Middle frontal gyrus (tissue), 1 donor: ENCODE measurements around the gene FHIT.

Source experiments
- DNase-seq: peaks from one replicate; pipeline ENCODE4 v3.0.0-alpha.2; 2015; ENCODE audit warnings: low spot score; ENCODE audit errors: extremely low spot score

Gene FHIT

DNA sequence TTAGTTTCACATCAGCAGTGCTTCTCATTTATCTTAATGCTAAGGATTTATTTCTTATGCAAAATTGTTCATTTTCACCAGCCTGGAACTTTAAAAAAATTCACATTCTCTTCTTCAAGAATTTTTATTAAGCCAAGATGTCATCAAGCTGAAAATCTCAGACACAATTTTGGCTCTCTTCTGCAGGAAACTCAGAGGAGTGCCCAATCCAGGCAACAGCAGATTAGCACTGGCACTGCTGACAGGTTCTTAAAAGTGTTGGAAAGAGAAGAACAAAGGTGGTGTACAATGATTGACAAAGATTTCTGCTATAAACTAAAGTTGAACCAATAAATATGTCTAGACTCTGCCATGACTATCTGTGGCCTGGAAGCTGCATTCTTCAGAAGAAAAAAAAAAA is 479.5 kb downstream of the FHIT start:
- DNase-seq, result no peak

DNA sequence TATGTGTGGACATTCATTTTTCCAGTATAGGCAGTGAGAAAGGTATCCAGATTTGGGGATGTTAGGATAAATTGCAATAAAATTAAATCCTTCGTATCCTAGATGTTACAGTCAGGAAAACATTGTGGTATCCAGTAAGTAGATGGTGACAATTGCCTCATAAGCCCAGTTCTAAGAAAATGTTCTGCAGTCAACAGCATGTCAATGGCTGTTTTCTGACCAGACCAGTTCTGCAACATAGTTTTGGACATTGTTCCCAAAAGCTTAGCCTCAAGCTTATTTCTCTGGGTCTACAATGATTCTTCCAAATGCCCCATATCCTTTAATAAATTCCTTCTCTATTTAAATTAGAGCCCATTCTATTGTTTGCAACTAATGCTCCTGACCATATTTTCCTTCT is 480.7 kb downstream of the FHIT start:
- no peak for DNase-seq

DNA sequence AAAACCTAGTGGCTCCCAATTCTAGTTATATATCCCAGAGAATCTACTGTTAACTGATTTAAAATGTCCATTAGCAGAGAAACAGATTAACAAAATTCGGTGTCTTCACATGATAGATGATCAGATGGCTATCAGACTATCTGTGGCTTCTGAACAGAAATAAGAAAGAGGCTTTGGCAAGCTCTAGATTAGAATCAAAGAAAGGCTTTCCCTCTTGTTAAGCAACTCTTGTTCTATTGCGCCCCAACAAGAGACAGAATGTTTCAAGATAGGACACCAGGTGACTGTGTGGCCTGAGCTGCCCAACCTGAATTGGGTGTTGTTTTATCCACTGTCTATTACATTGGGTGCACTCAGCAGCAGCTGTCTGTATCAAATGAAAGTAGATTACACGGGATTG is 483.7 kb downstream of the FHIT start:
- DNase-seq, result no peak

DNA sequence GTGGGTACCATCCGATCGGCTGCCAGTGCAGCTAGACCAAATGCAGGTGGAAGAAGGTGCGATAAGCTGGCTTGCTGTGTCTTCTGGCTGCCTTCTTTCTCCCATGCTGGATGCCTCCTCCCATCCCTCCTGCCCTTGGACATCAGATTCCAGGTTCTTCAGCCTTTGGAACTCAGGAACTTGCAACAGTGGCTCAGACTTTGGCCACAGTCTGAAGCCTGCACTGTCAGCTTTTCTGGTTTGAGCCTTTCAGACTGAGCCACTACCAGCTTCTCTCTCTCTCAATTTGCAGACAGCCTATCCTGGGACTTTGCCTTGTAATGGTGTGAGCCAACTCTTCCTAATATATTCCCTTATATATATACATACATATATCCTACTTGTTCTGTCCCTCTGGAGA is 485.5 kb downstream of the FHIT start:
- DNase-seq, result no peak

DNA sequence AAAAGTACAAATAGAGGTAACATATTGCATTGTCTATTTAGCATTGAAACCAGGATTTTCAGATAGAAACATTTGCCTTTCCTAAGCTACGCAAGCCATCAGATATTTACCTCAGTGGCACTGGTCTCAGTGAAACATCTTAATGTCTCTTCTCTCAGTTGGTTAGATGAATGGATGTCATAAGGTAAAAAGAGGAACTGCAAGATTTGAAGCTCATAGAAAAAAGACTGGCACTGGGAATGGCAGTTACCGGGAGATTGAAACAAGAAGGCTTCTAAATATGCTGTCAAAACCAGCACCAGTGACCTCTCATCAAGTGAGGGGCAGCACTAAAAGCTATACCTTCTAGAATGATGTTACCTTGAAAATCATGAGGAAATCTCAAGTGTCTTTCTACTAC is 486.4 kb downstream of the FHIT start:
- DNase-seq, result no peak

DNA sequence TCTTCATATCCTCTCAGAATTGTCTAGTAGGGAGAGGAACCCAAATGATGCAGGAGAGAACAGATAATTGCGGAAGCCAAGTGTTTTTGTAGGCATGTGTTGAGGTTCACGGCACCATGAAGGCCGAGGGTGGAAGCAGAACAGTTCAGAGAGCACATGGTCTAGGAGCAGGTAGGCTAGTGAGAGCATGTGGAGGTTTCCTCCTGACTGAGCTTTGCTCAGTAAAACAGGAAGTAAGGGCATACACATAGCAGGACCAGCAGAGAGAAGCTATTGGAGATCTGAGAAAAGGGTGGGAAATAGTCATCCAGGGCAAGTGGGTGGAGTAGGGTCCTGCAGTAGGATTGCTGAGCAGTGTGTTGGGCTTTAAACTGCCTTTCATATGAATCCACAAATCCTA is 491.1 kb downstream of the FHIT start:
- DNase-seq, result no peak

DNA sequence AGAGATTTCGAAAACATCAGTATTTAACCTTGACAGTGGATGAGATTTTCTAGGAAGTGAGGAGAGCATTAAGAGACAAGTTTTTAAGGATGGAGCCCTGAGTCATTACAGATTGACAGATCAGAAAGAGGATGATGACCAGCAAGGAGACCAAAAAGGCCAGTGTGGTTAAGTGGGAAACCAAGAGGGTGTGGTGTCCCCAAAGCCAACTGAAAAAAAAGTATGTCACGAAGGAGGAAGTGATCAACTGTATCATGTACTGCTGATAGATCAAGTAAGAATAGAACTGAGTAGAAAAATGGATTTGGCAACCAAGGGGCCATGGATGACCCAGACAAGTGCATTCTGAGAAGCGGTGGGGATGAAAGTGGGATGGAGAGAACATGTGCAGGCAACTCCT is 491.8 kb downstream of the FHIT start:
- no peak for DNase-seq

DNA sequence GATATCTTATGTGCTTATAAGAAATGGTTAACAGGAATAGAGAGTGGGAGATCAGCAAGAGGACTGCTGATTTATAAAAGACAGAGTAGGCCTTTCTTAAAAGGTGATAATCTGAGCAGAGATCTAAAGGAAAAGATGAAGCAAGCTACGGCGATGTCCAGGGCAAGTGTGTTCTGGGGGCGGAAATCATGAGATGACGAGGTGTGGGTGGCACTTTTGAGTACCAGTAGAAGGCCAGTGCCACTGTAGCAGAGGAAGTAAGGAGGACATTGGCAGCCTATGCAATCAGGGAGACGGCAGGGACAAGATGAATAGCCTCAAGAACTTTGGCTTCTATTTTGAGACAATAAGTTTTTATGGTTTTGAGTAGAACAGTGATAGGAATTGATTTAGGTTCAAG is 492.4 kb downstream of the FHIT start:
- DNase-seq, result no peak

DNA sequence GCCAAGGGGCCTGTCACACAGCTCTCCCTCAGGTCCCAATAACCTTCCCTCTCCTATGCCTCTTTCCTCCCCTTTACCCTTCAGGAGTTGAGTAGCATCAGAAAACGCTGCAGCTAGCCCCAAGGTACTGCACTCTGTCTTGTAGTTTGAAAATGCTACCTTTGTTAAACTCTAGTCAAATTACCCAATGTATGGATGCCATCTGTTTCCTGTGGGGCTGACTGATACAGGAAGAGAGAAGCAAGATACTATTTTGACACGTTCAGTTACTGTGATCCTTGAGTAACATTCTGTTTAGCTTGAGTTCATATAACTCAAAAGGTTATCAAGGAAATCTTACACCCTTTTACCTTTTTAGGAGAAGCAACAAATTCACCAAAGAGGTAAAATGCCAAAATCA is 493.1 kb downstream of the FHIT start:
- DNase-seq, result no peak

DNA sequence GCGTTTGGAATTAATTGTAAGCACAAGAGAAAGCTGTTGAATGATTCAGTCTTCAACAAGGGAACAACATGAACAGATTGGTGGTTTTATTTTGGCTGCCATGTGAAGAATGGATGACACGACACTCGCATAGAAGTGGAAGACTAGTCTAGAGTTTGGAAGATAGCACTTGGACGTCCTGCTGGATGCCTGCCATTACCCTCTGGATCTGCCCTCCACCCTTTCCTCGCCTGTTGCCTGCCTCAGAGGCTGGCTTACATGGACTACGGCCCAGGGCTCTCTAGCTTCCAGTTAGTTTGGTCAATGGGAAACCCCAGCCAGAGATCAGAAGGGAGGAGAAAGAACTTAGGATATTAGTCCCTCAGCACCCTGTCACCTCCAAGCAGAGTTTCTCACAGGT is 493.5 kb downstream of the FHIT start:
- no peak for DNase-seq

DNA sequence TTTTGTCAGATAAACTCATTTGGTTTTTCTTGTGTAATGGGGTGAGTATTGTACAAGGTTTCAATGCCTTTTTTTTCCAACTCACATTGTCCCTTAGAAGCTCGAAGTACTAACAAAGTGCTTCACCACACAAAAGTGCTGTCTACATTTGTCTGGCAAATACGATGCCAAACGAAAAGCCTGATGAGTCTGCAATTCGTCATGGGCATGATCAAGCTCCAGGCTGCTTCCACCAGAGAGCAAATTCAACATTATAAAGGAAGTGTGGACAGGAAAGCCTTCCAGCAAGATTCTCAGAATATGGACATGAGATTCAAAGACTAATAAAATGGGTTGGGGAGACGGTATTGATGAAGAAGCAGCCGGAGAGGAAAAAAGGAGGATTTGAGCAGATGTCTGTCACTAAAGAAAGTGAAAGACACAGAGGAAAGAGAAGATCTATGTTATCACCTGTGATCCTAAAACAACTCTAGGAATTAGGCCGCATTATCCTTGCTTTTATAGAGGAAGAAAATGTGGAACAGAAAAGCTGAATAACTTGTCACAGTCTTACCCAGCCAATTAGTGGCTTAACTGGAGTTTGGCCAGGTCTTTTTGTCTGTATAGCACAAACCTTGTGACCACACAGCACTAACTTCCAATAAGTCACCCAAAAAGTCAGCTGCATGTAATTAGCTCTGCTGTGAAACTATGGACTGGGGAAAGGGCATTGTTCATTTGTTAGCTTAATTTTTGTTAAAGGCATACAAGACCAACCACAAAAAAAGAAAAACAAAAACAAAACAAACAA is 494.8 kb downstream of the FHIT start:
- DNase-seq, result no peak

DNA sequence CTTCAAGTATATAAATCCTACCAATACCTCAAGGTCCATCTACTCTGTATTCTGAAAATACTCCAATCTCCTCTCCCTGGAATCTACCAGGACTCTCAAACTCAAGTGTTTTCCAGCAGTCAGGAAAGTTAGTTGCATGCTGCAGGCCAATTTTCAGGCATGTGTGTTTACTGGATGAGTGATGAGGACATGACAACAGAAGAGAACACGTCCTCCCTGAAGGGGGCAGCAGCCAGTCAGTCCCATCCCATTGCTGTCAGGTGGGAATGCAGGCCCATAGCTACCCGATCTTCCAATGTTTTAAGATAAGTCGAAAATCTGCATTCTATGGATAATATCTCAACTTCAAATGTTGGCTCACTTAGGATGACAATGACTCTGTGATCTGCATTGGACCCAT is 496.2 kb downstream of the FHIT start:
- DNase-seq, result no peak

DNA sequence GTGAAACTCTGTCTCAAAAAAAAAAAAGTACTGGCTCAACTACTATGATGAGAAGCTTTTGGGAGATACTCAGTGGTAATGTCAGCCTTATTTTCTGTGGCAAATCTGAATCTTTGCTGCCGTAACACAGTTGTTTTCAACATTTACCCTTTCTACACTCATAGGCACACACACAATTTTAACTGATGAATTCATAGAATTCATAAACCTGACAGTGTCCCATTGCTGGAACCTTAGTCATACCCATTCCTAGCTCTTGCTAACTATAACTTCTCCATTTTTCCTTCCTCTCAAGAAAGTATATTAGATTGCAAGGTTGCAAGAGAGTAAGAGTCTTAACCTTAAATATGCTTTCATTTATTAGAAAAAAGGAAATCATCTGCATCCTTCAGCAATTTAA is 496.6 kb downstream of the FHIT start:
- DNase-seq, result no peak

DNA sequence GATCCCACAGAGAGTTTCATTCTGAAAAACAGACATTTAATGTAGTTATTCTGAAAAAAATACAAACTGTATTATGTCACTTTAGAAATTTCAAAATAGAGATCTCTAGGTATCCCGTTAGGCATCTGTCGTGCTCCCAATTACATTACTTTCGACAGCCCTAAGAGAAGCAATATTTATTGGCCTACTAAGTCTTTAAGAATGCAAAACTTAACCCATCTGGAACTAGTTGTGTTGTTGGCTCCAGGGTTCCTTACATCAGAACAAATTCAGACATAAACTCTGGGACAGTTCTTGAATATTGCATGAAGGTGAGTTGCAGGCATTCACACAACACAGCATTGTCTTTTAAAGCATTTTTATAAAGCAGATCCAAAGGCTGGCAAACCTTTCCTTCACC is 498.4 kb downstream of the FHIT start:
- no peak for DNase-seq

DNA sequence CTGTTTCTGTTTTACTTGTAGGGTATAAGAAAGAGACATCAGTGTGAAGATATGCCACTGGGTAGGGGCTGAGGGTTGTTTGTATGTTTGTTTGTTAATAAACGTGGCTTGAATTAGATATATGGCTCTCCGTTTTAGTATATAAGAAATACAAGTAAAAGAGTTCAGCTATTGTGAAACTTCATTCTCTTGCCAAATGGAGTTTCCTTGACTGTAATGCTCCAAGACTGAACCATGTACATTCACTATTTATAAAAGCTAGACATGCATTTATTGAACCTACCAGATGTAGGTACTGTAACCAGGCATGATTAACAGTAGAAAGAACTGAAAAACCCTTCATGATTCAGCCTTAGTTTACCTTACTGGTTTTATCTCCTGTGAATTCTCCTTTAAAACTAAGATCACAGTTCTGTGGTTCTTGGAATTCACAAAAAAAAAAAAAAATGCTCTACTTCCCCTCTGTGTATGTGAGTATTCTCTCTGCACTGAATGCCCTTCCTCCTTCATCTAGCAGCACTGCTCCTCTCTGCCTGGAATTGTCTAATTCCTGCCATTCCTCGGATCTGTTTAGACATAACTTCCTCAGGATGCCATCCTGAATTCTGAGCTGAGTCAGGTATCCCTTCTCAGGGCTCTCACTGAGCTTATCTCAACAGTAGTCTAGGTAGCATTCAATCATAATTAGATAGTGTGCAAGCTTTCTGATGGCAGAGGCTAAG is 504.4 kb downstream of the FHIT start:
- no peak for DNase-seq

DNA sequence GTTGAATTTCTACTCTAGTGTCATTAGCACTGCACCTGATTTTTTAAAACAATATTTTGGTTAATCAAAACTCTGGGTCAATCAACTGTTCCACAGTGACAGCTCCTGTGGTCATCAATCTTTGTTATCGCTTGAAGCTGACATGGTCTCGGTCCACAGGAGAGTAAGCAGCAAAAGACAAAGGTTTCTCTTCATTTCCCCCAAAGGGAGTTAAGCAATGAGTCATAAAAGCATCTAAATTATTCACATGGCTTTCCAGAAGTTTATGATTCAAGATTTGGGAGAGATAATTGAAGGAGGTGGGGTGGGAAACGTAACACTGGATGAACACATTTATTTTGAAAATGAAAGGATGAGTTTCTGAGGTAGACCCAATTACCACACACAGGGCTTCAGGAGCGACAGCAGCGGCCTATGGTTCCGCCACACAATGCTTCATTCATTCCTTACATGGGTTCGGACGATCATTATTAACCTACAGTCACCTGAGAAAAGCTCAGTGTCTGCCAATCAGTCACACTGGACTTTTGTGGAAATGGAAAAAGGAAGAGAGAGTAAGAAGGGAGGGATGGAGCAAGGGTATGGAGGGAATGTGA is 505.1 kb downstream of the FHIT start:
- DNase-seq, result no peak

DNA sequence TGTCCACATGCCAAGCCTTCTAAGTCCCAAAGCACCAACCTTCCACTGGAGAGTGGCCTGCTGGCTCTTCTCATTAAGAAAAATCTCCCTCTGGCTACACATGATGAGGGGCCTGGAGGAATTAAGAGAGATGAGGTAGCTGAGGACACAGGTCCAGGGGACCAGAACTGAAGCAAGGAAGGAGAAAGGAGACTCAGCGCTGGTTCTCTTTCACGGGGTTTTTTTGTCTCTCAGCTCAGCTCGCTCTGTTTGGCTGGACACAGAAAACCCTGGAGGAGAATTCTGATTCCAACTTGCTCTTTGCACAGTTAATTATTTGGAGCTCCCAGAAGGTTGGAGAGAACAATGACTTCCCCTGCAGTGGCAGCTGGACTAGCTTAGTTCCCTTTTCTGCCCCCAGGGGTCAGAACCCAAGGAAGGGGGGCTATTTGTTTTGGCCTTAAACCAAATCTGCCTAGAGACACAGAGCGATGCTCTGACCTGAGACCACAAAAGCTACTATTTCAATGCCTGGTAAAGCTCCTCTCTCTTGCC is 507.6 kb downstream of the FHIT start:
- DNase-seq, result no peak

DNA sequence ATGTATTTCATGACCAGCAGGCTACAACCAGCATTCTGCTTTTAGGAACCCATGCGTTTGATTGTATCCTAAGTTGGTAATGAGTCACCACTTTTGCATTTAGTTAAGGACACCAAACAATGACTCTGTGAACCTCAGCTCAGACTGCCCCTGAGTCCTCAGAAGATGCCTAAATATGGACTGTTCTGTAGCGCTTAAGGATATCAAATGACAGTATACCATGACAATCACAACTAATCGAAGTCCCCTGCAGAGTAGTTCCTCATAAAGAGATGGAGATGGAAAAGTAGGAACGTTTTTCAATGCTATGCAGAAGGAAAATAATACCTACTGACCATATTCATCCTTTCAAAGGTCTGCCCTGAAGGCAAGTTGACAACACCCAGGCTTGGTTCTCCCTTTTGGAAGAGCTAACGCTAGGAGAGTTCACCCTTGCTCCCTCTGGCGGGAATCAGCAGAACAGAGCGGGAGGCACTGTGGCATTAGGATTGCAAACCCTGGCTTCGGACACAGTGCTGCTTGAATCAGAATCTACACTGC is 508.6 kb downstream of the FHIT start:
- no peak for DNase-seq

DNA sequence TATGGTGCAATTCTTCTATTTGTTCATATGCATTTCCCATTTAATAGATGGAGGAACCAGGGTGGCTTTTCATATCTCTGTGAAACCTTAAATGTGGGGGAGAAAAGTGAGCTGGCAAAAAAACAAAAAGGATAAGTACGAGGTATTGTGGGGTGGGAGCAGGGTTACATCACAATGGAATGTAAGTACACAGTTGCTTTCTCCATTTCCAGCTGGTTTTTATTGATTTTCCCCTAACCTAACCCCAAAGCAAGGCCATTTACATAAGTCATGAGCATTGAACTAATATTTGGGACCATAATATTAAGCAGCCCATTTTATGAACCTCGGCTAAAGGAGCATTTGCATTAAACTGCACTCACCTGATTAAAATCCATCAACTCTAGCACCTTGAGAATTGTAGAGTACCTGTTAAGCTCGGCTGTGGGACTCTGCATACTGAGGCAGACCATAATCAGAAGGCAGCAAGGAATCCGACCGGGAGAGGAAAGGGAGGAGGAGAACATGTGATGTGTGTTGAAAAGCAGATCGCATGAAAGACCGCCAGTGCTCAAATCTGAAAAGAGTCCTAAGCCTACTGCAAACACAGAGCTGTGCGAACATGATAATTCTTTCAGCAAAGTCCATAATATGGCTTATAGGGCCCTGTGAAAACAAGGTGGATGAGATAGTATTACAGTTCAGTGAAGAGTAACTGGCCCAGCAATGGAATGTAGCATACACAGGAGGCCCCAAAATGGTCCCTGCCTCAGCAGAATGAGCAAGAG is 513.4 kb downstream of the FHIT start:
- no peak for DNase-seq

DNA sequence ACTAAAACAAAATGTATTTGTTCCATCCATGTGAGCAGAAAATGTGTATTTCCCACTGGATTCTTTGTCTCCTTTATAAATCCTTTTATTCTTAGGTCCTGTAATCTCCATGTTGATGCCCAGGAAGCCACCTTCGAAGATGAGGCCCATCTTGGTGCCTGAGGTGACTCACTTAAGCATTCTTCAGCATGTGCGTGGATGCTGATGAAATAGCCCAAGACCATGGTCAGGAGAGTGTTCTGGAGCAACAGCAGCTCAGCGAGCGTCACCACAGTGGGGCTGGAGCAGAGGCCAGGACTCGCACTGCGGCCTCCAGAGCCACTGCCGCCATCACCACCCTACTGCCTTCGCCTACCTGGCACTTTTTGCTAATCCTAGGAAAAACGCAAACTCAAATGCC is 520.9 kb downstream of the FHIT start:
- no peak for DNase-seq

DNA sequence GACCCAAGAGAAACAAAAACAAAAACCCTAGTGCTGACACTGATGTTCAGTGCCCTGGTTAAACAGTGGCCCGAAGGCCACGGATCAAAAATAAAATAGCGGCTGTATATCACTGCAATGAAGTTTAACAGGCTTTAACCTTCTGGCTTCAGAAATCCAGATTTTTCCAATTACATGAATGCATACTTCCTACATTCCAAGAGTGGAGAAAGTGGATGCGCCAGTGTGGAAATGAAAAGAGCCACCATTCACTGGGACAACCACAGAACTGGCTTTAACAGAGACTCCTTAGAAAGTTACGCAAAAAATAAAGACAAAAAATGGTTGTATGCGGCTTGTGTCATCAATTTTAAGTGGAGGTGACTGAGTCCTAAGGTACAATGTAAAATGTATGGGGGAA is 522.2 kb downstream of the FHIT start:
- DNase-seq, result no peak
